H1 (cell line): ENCODE data around the gene TTC39A.

Experiments used
- ATF2 ChIP-seq: IDR thresholded peaks from 2 replicates; pipeline ENCODE4 v1.6.1; 2012; ENCODE audit warnings: low read length, inconsistent platforms
- BRCA1 ChIP-seq: IDR thresholded peaks from 2 replicates; pipeline ENCODE4 v1.6.1; 2012; ENCODE audit warnings: low read depth, low read length, improper control_type of control experiment
- CHD1 ChIP-seq: IDR thresholded peaks from 2 replicates; pipeline ENCODE4 v1.6.1; 2012; ENCODE audit warnings: low read depth, low read length, improper control_type of control experiment
- CREB1 ChIP-seq: IDR thresholded peaks from 2 replicates; pipeline ENCODE4 v1.6.1; 2012; ENCODE audit warnings: inconsistent platforms
- CTCF ChIP-seq, 3 experiments: IDR thresholded peaks; 1 replicate in 2 of 3; 2 replicates in 1 of 3; pipeline versions ENCODE4 v1.5.1 to v1.6.1; 2011; ENCODE audit warnings: low read length in 3 of 3, mild to moderate bottlenecking in 3 of 3, inconsistent platforms in 2 of 3, low read depth in 1 of 3, moderate library complexity in 1 of 3; ENCODE audit not compliant: insufficient read depth in 1 of 3; ENCODE audit errors: control extremely low read depth in 1 of 3
- JUND ChIP-seq: IDR thresholded peaks from 2 replicates; pipeline ENCODE4 v1.6.1; 2011; ENCODE audit warnings: mild to moderate bottlenecking, improper control_type of control experiment, low read length
- POLR2A ChIP-seq, 2 experiments: IDR thresholded peaks; 1 replicate in 1 of 2; 2 replicates in 1 of 2; pipeline ENCODE4 v1.6.1; 2011; ENCODE audit warnings: low read depth in 2 of 2, low read length in 2 of 2, mild to moderate bottlenecking in 2 of 2; ENCODE audit errors: control extremely low read depth in 1 of 2
- YY1 ChIP-seq: IDR thresholded peaks from 2 replicates; pipeline ENCODE4 v1.6.1; 2011; ENCODE audit warnings: low read depth, mild to moderate bottlenecking, low read length

DNA sequence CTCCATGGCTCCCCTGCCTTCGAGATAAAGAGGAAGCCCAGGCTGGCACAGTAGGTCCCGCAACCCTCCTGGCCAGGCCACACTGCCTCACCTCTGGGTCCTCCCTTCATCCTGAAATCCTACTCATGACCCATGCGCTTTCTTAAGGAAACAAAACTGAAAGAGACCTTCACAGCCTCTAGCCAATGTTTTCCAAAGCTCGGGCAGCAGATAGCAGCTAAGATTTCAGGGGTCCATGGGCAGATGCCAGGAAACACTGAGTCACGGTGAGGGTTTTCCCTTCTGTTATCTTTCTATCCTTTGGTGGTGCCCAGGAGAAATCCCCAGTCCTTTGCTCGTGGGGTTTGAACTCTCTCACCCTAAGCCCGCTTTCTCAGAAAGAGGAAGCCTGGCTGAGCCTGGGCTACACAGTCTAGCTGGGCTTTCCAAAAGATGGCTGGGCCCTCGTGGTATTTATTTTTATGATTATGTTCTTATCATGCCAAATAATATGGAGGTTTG lies 26.6 kb downstream of the TTC39A start:
- TF ChIP-seq POLR2A (IDR thresholded peaks at IDR 0.05; ENCODE audit: control extremely low read depth in 1 of 2, low read depth in 2 of 2, low read length in 2 of 2) (no peak), CTCF (IDR thresholded peaks at IDR 0.05; ENCODE audit: control extremely low read depth in 1 of 3, insufficient read depth in 1 of 3, low read depth in 1 of 3, low read length in 3 of 3) (no peak), BRCA1 (no peak), YY1 (no peak), CREB1 (no peak), JUND (no peak), ATF2 (no peak), CHD1 (no peak)
